GM19397 (cell line): Measurements from ENCODE around the gene ZNF827.

ENCODE experiments used
- ATAC-seq: cut with Tn5 transposase; IDR thresholded peaks from one replicate; pipeline ENCODE4 v1.9.1; 2021; ENCODE audit warnings: mild to moderate bottlenecking, moderate library complexity; ENCODE audit not compliant: unreplicated experiment

ZNF827 gene

GRCh38 chr4:145935253-145936141 lies 3.1 kb downstream of the ZNF827 start:
- no peak for ATAC-seq

- no peak for ATAC-seq
Observed at GRCh38 chr4:145934434-145935047, 4.1 kb downstream of the ZNF827 start.

- no peak for ATAC-seq
Observed at GRCh38 chr4:145933134-145933533, 5.5 kb downstream of the ZNF827 start.

GRCh38 chr4:145931403-145931802 lies 7.2 kb downstream of the ZNF827 start:
- ATAC-seq = no peak

GRCh38 chr4:145930592-145930991 lies 8.0 kb downstream of the ZNF827 start:
- ATAC-seq = no peak

- ATAC-seq = no peak
Observed at GRCh38 chr4:145929415-145930178, 9.0 kb downstream of the ZNF827 start.

GRCh38 chr4:145928748-145929147 lies 9.9 kb downstream of the ZNF827 start:
- ATAC-seq = no peak

- ATAC-seq = no peak
Observed at GRCh38 chr4:145927030-145927429, 11.6 kb downstream of the ZNF827 start.

- no peak for ATAC-seq
Observed at GRCh38 chr4:145921231-145921630, 17.4 kb downstream of the ZNF827 start.

GRCh38 chr4:145920205-145920604 lies 18.4 kb downstream of the ZNF827 start:
- ATAC-seq = no peak

GRCh38 chr4:145912376-145912775 lies 26.2 kb downstream of the ZNF827 start:
- no peak for ATAC-seq

GRCh38 chr4:145909773-145910172 lies 28.9 kb downstream of the ZNF827 start:
- no peak for ATAC-seq

GRCh38 chr4:145909281-145909715 lies 29.3 kb downstream of the ZNF827 start:
- no peak for ATAC-seq

GRCh38 chr4:145907812-145908211 lies 30.8 kb downstream of the ZNF827 start:
- no peak for ATAC-seq

GRCh38 chr4:145907390-145907789 lies 31.2 kb downstream of the ZNF827 start:
- no peak for ATAC-seq

- no peak for ATAC-seq
Observed at GRCh38 chr4:145904413-145905177, 34.0 kb downstream of the ZNF827 start.

GRCh38 chr4:145902522-145902921 lies 36.1 kb downstream of the ZNF827 start:
- ATAC-seq = no peak

- ATAC-seq = no peak
Observed at GRCh38 chr4:145899886-145900460, 38.6 kb downstream of the ZNF827 start.

GRCh38 chr4:145898926-145899531 lies 39.6 kb downstream of the ZNF827 start:
- ATAC-seq = no peak

GRCh38 chr4:145898466-145898865 lies 40.2 kb downstream of the ZNF827 start:
- no peak for ATAC-seq
